Endothelial cell (in vitro differentiated cells): Measurements from ENCODE around the gene POLR3A. TPM values are rescaled to one million over a fixed set of nuclear protein-coding genes. Genes with fewer than 3 reads are reported as not detected.

ENCODE experiments used
- DNase-seq: peaks from one replicate; pipeline ENCODE4 v3.0.0; 2021; ENCODE audit warnings: low spot score
- H3K27ac Mint-ChIP-seq: one replicate; pipeline ENCODE4 v1.8.0; 2021; ENCODE audit warnings: mixed read lengths, inconsistent platforms; ENCODE audit not compliant: unreplicated experiment
- H3K27me3 Mint-ChIP-seq: one replicate; pipeline ENCODE4 v1.8.0; 2021; ENCODE audit warnings: mild to moderate bottlenecking, moderate library complexity, mixed read lengths, inconsistent platforms; ENCODE audit not compliant: unreplicated experiment
- H3K36me3 Mint-ChIP-seq: one replicate; pipeline ENCODE4 v1.8.0; 2021; ENCODE audit warnings: mild to moderate bottlenecking, low read depth, mixed read lengths, inconsistent platforms; ENCODE audit not compliant: unreplicated experiment
- H3K4me1 Mint-ChIP-seq: one replicate; pipeline ENCODE4 v1.8.0; 2021; ENCODE audit warnings: mild to moderate bottlenecking, mixed read lengths, inconsistent platforms; ENCODE audit not compliant: unreplicated experiment
- H3K4me3 Mint-ChIP-seq: one replicate; pipeline ENCODE4 v1.8.0; 2021; ENCODE audit warnings: mild to moderate bottlenecking, mixed read lengths, inconsistent platforms; ENCODE audit not compliant: unreplicated experiment
- H3K9me3 Mint-ChIP-seq: one replicate; pipeline ENCODE4 v1.8.0; 2021; ENCODE audit warnings: mixed read lengths, inconsistent platforms; ENCODE audit not compliant: unreplicated experiment
- CTCF ChIP-seq: fragments of 200-600 bp; sonication (generic); IDR thresholded peaks from one replicate; pipeline ENCODE4 v1.5.0; 2021; ENCODE audit warnings: antibody characterized with exemption; ENCODE audit not compliant: unreplicated experiment
- total RNA-seq: library from RNA; stranded (reverse); fragmentation: NEBNext Ultra II Directional; extraction: Animal tissue kit (Norgen Biotek cat#: 25700); gene quantifications from one replicate; pipeline ENCODE4 v1.2.1, GENCODE V29; 2021; ENCODE audit not compliant: unreplicated experiment

The POLR3A gene
- total RNA-seq, 1 donor from 2014 or later, result 18.4 TPM

GRCh38 chr10:77959887-77960455 is 69.3 kb downstream of the POLR3A start:
- DNase-seq, result no peak
- Mint-ChIP-seq H3K4me1 (no peaks in the 10 kb centered on the region), H3K4me3 (no peak overlapping the region), H3K36me3 (peaks cover 8% of the 10 kb centered on the region), H3K9me3 (peaks cover 6% of the 10 kb centered on the region), H3K27me3 (peaks cover 4% of the 10 kb centered on the region), H3K27ac (no peak overlapping the region)
- no peak for TF ChIP-seq CTCF

DNA sequence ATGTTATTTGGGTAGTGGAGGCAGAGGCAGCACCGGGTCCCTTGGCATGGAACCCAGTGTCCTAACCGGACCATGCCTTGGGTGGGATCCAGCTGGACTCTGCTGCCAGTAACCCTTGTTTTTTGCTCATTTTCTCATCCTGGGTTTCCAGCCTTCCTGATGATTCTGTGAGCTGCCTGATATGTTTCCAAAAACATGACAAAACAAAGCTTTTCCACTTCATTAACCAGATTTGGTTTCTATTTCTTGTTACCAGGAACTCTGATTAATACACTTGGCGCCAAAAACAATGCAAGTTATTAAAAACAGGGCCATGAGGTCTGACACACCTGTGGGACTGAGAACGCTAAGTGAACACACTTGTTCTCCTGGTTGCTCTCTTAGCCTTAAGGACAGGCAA is 69.9 kb downstream of the POLR3A start:
- no peak for DNase-seq
- H3K9me3 Mint-ChIP-seq, result peaks cover 6% of the 10 kb centered on the region
- peaks cover 5% of the 10 kb centered on the region for H3K36me3 Mint-ChIP-seq
- no peak overlapping the region for H3K4me3 Mint-ChIP-seq
- no peaks in the 10 kb centered on the region for H3K4me1 Mint-ChIP-seq
- H3K27me3 Mint-ChIP-seq, result peaks cover 4% of the 10 kb centered on the region
- TF ChIP-seq CTCF, result no peak
- no peak overlapping the region for H3K27ac Mint-ChIP-seq

DNA sequence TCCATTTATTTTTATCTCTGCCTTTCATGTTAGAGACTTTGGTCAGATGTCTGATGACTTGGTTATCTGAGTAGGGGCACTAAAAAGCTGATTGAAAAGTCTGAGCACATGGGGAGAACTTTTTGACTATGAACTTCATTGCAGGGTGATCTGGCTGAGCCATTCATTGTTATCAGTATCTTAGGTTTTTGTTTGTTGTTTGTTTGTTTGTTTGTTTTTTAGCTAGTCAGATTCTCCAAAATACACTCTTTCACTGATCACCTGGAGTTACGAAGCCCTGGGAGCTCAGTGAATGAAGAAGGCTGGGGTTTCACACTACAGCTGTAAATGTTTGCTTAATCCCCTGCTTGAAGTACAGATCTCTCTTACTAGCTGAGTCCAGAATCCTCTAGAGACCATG is 74.2 kb downstream of the POLR3A start:
- H3K27me3 Mint-ChIP-seq, result no peaks in the 10 kb centered on the region
- H3K4me1 Mint-ChIP-seq, result no peaks in the 10 kb centered on the region
- H3K9me3 Mint-ChIP-seq, result peaks cover 4% of the 10 kb centered on the region
- DNase-seq, result no peak
- H3K4me3 Mint-ChIP-seq, result no peak overlapping the region
- H3K27ac Mint-ChIP-seq, result no peak overlapping the region
- no peak for TF ChIP-seq CTCF
- peaks cover 8% of the 10 kb centered on the region for H3K36me3 Mint-ChIP-seq

DNA sequence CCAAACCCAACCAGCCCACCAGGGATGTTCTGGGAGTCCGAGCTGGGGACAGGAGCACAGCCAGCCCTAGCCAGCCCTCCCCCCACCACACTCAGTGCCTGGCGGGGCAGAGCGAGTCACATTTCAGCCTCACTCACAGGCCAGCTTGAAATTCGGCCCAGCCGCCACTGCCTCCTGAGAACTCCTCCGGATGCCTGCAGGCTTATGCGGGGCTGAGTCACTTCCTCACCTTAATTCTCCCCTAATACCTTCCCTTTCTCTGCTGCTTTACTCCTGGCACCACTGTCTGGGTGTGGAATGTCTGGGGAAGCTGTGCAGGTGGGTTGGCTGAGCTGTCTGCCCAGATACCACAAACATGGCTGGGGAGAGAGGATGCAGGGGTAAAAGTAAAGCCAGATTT is 80.1 kb downstream of the POLR3A start:
- peak; percentile 37 for DNase-seq
- peaks cover 11% of the 10 kb centered on the region for H3K4me1 Mint-ChIP-seq
- H3K36me3 Mint-ChIP-seq, result peaks cover 8% of the 10 kb centered on the region
- peaks cover 4% of the 10 kb centered on the region for H3K27me3 Mint-ChIP-seq
- no peak for TF ChIP-seq CTCF
- peak overlapping the region; percentile 67 for H3K27ac Mint-ChIP-seq
- peaks cover 4% of the 10 kb centered on the region for H3K9me3 Mint-ChIP-seq
- H3K4me3 Mint-ChIP-seq, result no peak overlapping the region

- peaks cover 21% of the 10 kb centered on the region for H3K4me1 Mint-ChIP-seq
- no peaks in the 10 kb centered on the region for H3K9me3 Mint-ChIP-seq
- no peak for TF ChIP-seq CTCF
- H3K27ac Mint-ChIP-seq, result no peak overlapping the region
- H3K27me3 Mint-ChIP-seq, result peaks cover 9% of the 10 kb centered on the region
- DNase-seq, result no peak
- H3K4me3 Mint-ChIP-seq, result no peak overlapping the region
- H3K36me3 Mint-ChIP-seq, result no peaks in the 10 kb centered on the region
Observed at GRCh38 chr10:77946084-77946483, 83.2 kb downstream of the POLR3A start.
